ENCODE data around the gene SOX2. TPM values are rescaled to one million over a fixed set of nuclear protein-coding genes. Genes with fewer than 3 reads are reported as not detected.

Gene SOX2
- total and polyA plus RNA-seq, 10 donors: 0.02 to 0.54 (median 0.10) TPM; not detected in 5

- Histone ChIP-seq H3K4me1 (peaks cover 0 to 6% (median 2%) of the 10 kb centered on the region in 6 donors), H3K9me3 (peaks cover 0 to 18% (median 0%) of the 10 kb centered on the region in 8 donors), H3K27me3 (replicated peaks in 1 of 7) (peaks cover 9 to 100% (median 100%) of the 10 kb centered on the region in 7 donors), H3K36me3 (no peaks in the 10 kb centered on the region), H3K4me3 (no peak overlapping the region), H3K27ac (no peak overlapping the region)
- intact Hi-C loops (cut with DNase I; ENCODE audit: low total_unique reads): no loop called here
- 30 to 48% (median 33%) methylated on average over 4 of the region's 4 CpGs for WGBS, 5 donors
- DNase-seq: no peak
- TF ChIP-seq POLR2A (IDR thresholded peaks at IDR 0.05) (no peak), POLR2AphosphoS5 (IDR thresholded peaks at IDR 0.05) (no peak)
- TF ChIP-seq, protein P1, sequence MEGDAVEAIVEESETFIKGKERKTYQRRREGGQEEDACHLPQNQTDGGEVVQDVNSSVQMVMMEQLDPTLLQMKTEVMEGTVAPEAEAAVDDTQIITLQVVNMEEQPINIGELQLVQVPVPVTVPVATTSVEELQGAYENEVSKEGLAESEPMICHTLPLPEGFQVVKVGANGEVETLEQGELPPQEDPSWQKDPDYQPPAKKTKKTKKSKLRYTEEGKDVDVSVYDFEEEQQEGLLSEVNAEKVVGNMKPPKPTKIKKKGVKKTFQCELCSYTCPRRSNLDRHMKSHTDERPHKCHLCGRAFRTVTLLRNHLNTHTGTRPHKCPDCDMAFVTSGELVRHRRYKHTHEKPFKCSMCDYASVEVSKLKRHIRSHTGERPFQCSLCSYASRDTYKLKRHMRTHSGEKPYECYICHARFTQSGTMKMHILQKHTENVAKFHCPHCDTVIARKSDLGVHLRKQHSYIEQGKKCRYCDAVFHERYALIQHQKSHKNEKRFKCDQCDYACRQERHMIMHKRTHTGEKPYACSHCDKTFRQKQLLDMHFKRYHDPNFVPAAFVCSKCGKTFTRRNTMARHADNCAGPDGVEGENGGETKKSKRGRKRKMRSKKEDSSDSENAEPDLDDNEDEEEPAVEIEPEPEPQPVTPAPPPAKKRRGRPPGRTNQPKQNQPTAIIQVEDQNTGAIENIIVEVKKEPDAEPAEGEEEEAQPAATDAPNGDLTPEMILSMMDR (IDR thresholded peaks at IDR 0.05 in 8 of 11, conservative IDR thresholded peaks at IDR 0.05 in 3 of 11): no peak
Measured at GRCh38 chr3:181721046-181721875, 9.5 kb downstream of the SOX2 start.

DNA sequence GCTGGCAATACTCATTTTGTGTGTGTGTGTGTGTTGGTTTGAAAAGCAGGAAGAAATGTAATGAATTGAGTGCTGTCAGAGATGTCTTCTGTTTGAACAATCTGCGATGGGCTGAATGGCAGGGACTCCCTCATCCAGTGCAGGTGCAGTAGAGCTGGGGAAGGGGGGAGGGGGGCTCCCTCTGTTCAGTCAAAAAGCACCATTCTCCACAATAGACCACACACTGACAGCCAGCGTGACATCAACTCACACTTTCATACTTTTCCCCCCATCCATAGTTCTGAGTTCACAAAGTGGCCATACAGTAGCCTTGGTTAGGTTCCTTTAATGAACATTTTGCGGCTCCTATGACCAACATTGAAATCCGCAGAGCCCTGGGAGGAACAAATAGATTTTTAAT, 10.4 kb downstream of the SOX2 start:
- peaks cover 5 to 14% (median 11%) of the 10 kb centered on the region in 6 donors for H3K4me1 ChIP-seq
- peaks cover 9 to 100% (median 100%) of the 10 kb centered on the region in 7 donors for H3K27me3 ChIP-seq (replicated peaks in 1 of 7)
- H3K9me3 ChIP-seq: peaks cover 0 to 21% (median 0%) of the 10 kb centered on the region in 8 donors
- TF ChIP-seq POLR2A (IDR thresholded peaks at IDR 0.05): no peak
- TF ChIP-seq, protein P1 (IDR thresholded peaks at IDR 0.05 in 8 of 11, conservative IDR thresholded peaks at IDR 0.05 in 3 of 11): no peak
- no peak for TF ChIP-seq POLR2AphosphoS5 (IDR thresholded peaks at IDR 0.05)
- no peak overlapping the region for H3K27ac ChIP-seq
- DNase-seq: no peak
- no peaks in the 10 kb centered on the region for H3K36me3 ChIP-seq
- intact Hi-C loops (cut with DNase I; ENCODE audit: low total_unique reads): no loop called here
- H3K4me3 ChIP-seq: no peak overlapping the region
- 8 to 20% (median 9%) methylated on average over 4 of the region's 4 CpGs for WGBS, 5 donors

GRCh38 chr3:181722766-181723425, 11.2 kb downstream of the SOX2 start:
- DNase-seq: no peak
- 9 to 27% (median 14%) methylated on average over 11 of the region's 11 CpGs for WGBS, 5 donors
- H3K4me1 ChIP-seq: peaks cover 8 to 22% (median 17%) of the 10 kb centered on the region in 6 donors
- intact Hi-C loops (cut with DNase I; ENCODE audit: low total_unique reads): no loop called here
- H3K9me3 ChIP-seq: peaks cover 0 to 21% (median 0%) of the 10 kb centered on the region in 8 donors
- H3K4me3 ChIP-seq: no peak overlapping the region
- H3K36me3 ChIP-seq: no peaks in the 10 kb centered on the region
- H3K27ac ChIP-seq: no peak overlapping the region
- peaks cover 7 to 100% (median 100%) of the 10 kb centered on the region in 7 donors for H3K27me3 ChIP-seq (replicated peaks in 1 of 7)
- no peak for TF ChIP-seq POLR2AphosphoS5 (IDR thresholded peaks at IDR 0.05)
- no peak for TF ChIP-seq POLR2A (IDR thresholded peaks at IDR 0.05)
- TF ChIP-seq, protein P1 (IDR thresholded peaks at IDR 0.05 in 8 of 11, conservative IDR thresholded peaks at IDR 0.05 in 3 of 11): no peak
